OCI-LY1 (cell line): Measurements from ENCODE around the gene ZNF467.
A peak's percentile ranks its signal among the peaks of the same experiment; 100 is the strongest.

ENCODE experiments used
- H2AFZ ChIP-seq: fragments of 200-600 bp; sonication (generic), shearing (Covaris generic); 2 replicates; pipeline ENCODE4 v1.6.0; 2014; ENCODE audit warnings: antibody characterized with exemption, mild to moderate bottlenecking, low read length
- H3F3A ChIP-seq: fragments of 200-600 bp; sonication (generic), shearing (Covaris generic); 2 replicates; pipeline ENCODE4 v1.6.0; 2014; ENCODE audit warnings: mild to moderate bottlenecking, antibody characterized with exemption, low read length, moderate library complexity; ENCODE audit not compliant: insufficient read depth
- H3K27ac ChIP-seq: fragments of 200-600 bp; sonication (generic); 2 replicates; pipeline ENCODE4 v1.5.1; 2014; ENCODE audit warnings: low read length, mixed run types, mild to moderate bottlenecking, low read depth; ENCODE audit not compliant: poor library complexity, severe bottlenecking
- H3K27me3 ChIP-seq: fragments of 200-600 bp; sonication (generic); 2 replicates; pipeline ENCODE4 v1.6.0; 2014; ENCODE audit warnings: antibody characterized with exemption, mild to moderate bottlenecking, low read length, moderate library complexity; ENCODE audit not compliant: insufficient read depth
- H3K36me3 ChIP-seq: fragments of 200-600 bp; sonication (generic); 2 replicates; pipeline ENCODE4 v1.6.1; 2014; ENCODE audit warnings: mild to moderate bottlenecking, antibody characterized with exemption, low read length, moderate library complexity, mixed read lengths; ENCODE audit not compliant: insufficient read depth
- H3K4me1 ChIP-seq: fragments of 200-600 bp; sonication (generic); 2 replicates; pipeline ENCODE4 v1.5.1; 2014; ENCODE audit warnings: mild to moderate bottlenecking, low read length, moderate library complexity; ENCODE audit not compliant: insufficient read depth, severe bottlenecking
- H3K4me2 ChIP-seq: fragments of 200-600 bp; sonication (generic), shearing (Covaris generic); 2 replicates; pipeline ENCODE4 v1.6.1; 2014; ENCODE audit warnings: low read length
- H3K4me3 ChIP-seq: fragments of 200-600 bp; sonication (generic); 2 replicates; pipeline ENCODE4 v1.5.1; 2014; ENCODE audit warnings: low read length, low read depth, mild to moderate bottlenecking, mixed read lengths; ENCODE audit not compliant: poor library complexity, severe bottlenecking
- H3K79me2 ChIP-seq: fragments of 200-600 bp; shearing (Covaris generic); 2 replicates; pipeline ENCODE4 v1.6.1; 2016; ENCODE audit warnings: mixed run types, low read length, mixed read lengths; ENCODE audit not compliant: insufficient read depth
- H3K9ac ChIP-seq: fragments of 200-600 bp; sonication (generic), shearing (Covaris generic); 2 replicates; pipeline ENCODE4 v1.6.1; 2014; ENCODE audit warnings: mild to moderate bottlenecking, low read length, mixed read lengths
- H3K9me2 ChIP-seq: fragments of 200-600 bp; sonication (generic), shearing (Covaris generic); 2 replicates; pipeline ENCODE4 v1.6.1; 2014; ENCODE audit warnings: low read depth, mild to moderate bottlenecking, low read length, mixed read lengths
- H3K9me3 ChIP-seq: fragments of 200-600 bp; shearing (Covaris generic); 2 replicates; pipeline ENCODE4 v1.6.1; 2014; ENCODE audit warnings: low read length, mixed read lengths
- H4K20me1 ChIP-seq: fragments of 200-600 bp; sonication (generic), shearing (Covaris generic); 2 replicates; pipeline ENCODE4 v1.6.0; 2016; ENCODE audit warnings: mild to moderate bottlenecking, low read length; ENCODE audit not compliant: insufficient read depth
- EZH2 ChIP-seq: fragments of 200-600 bp; sonication (generic), shearing (Covaris generic); IDR thresholded peaks from 2 replicates; pipeline ENCODE4 v1.8.0; 2017; ENCODE audit warnings: borderline replicate concordance, mixed run types, mild to moderate bottlenecking, antibody characterized with exemption, low read length, moderate library complexity, mixed read lengths
- TF ChIP-seq, protein P1 (sequence below): fragments of 200-600 bp; sonication (generic), shearing (Covaris generic); IDR thresholded peaks from 2 replicates; pipeline ENCODE4 v1.5.1; 2017; ENCODE audit warnings: mild to moderate bottlenecking, antibody characterized with exemption, low read length, moderate library complexity, mixed read lengths

The ZNF467 gene

GRCh38 chr7:149775176-149775556 is 1.8 kb upstream of the ZNF467 start:
- Histone ChIP-seq H3K4me1 (peaks cover 15% of the 10 kb centered on the region), H3K9me3 (no peaks in the 10 kb centered on the region), H3K27ac (no peak overlapping the region), H4K20me1 (no peaks in the 10 kb centered on the region), H3K9me2 (no peaks in the 10 kb centered on the region), H3K9ac (no peak overlapping the region), H3K4me3 (no peak overlapping the region), H2AFZ (no peak overlapping the region), H3F3A (no peaks in the 10 kb centered on the region), H3K79me2 (no peaks in the 10 kb centered on the region), H3K27me3 (peaks cover 9% of the 10 kb centered on the region; the same call in 1 of the 2 replicates), H3K4me2 (no peak overlapping the region), H3K36me3 (no peaks in the 10 kb centered on the region)
- TF ChIP-seq, protein P1, sequence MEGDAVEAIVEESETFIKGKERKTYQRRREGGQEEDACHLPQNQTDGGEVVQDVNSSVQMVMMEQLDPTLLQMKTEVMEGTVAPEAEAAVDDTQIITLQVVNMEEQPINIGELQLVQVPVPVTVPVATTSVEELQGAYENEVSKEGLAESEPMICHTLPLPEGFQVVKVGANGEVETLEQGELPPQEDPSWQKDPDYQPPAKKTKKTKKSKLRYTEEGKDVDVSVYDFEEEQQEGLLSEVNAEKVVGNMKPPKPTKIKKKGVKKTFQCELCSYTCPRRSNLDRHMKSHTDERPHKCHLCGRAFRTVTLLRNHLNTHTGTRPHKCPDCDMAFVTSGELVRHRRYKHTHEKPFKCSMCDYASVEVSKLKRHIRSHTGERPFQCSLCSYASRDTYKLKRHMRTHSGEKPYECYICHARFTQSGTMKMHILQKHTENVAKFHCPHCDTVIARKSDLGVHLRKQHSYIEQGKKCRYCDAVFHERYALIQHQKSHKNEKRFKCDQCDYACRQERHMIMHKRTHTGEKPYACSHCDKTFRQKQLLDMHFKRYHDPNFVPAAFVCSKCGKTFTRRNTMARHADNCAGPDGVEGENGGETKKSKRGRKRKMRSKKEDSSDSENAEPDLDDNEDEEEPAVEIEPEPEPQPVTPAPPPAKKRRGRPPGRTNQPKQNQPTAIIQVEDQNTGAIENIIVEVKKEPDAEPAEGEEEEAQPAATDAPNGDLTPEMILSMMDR: no peak
- no peak for TF ChIP-seq EZH2

DNA sequence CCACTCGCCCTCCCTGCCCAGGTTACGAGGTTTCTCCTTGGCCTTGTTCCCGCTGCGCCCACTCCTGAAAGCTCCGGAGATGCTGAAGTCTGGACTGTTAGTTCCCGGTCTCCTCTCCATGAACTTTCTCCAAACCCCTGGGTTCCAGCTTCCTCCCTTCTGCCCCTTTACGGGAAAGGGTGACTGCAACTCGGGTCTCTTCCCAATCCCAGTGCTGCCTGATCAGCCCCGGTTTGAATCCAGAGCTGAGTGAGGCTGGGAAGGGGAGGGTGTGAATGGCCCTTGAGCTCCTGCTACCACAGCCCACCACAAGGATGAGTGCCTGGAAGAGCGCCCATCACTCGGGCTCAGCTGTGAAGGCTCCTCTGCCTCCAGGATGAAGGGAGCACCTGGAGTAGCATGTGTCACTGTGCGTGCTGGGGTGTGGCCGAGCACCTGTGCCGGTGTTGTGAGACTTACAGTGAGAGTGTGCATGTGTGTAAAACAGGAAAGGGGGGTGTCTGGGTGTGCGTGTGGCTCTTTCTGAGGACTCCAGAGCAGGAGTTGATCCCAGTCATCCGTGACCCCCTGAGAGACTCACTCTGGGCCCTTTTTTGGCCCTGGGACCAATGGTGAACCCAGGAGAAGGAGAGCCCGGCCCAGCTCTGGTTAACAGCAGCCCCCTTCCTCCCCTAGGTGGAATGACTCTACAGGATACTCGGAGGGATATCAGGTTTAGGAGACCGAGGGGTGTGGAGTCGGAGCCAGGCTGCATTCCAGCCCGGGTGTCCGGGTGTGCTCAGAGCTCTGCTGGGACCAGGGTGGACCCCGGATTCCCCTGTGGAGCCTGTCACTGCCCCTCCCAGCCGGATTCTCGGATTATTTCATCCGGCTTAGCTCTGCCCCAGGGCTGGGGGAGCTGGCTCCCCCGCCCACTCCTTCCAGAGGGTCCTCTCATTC is 1.1 kb upstream of the ZNF467 start:
- no peaks in the 10 kb centered on the region for H3K9me2 ChIP-seq
- H3K27ac ChIP-seq: no peak overlapping the region
- H3K4me1 ChIP-seq: peaks cover 15% of the 10 kb centered on the region
- H3K27me3 ChIP-seq: peaks cover 9% of the 10 kb centered on the region; the same call in 1 of the 2 replicates
- H2AFZ ChIP-seq: no peak overlapping the region
- H3F3A ChIP-seq: no peaks in the 10 kb centered on the region
- no peak overlapping the region for H3K4me3 ChIP-seq
- H3K9ac ChIP-seq: no peak overlapping the region
- H3K79me2 ChIP-seq: no peaks in the 10 kb centered on the region
- TF ChIP-seq, protein P1: no peak
- TF ChIP-seq EZH2: no peak
- H4K20me1 ChIP-seq: no peaks in the 10 kb centered on the region
- no peak overlapping the region for H3K4me2 ChIP-seq
- no peaks in the 10 kb centered on the region for H3K9me3 ChIP-seq
- no peaks in the 10 kb centered on the region for H3K36me3 ChIP-seq

DNA sequence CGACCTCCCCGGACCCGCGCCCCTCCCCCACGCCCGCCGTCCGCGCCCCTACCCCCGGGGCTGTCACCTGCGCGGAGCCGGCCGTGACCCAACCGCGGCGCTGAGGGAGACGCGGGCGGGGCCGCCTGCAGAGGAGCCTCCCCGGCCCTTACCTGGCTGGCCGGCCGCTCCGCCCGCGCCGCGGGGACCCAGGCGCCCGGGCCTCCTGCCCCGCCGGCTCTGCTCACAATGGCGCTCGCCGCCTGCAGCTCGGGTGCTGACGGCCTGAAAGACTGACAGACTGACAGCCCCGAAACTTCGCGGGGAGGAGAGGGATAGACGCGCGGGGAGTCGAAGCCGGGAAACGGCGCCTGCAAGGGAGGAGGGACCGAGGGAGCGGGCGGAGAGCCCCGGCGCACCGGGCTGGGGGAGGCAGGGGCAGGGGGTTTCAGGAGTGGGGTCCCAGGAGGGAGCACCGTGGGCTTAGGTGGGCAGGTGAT is 393 bp downstream of the ZNF467 start:
- Histone ChIP-seq H3K79me2 (no peaks in the 10 kb centered on the region), H3F3A (no peaks in the 10 kb centered on the region), H2AFZ (no peak overlapping the region), H3K9ac (peak overlapping the region; percentile 42; the same call in 1 of the 2 replicates), H3K9me2 (no peaks in the 10 kb centered on the region), H4K20me1 (no peaks in the 10 kb centered on the region), H3K4me3 (peak overlapping the region; percentile 57), H3K36me3 (no peaks in the 10 kb centered on the region), H3K27me3 (peaks cover 13% of the 10 kb centered on the region; the same call in 1 of the 2 replicates), H3K27ac (no peak overlapping the region), H3K9me3 (no peaks in the 10 kb centered on the region), H3K4me1 (peaks cover 15% of the 10 kb centered on the region), H3K4me2 (peak overlapping the region; percentile 76)
- TF ChIP-seq EZH2: no peak
- TF ChIP-seq, protein P1: no peak
